GM12878 (cell line): ENCODE data around the gene DPP6. TPM values are rescaled to one million over a fixed set of nuclear protein-coding genes. Genes with fewer than 3 reads are reported as not detected.

Experiments used
- ATAC-seq: fragments of 200-7000 bp; cut with Tn5 transposase; 3 replicates; pipeline ENCODE4 v1.9.1; 2020; ENCODE audit warnings: mild to moderate bottlenecking, moderate library complexity
- BruUV-seq: library from RNA; stranded (reverse); fragments of 400-500 nt; replicated peaks from 2 replicates; lab custom pipeline; 2021; lab: Mats Ljungman, UMichigan
- CTCF ChIA-PET: fragments of 300-600 bp; sonication (Branson Sonifier 250); formaldehyde crosslinking; extraction: SDS; loops from one replicate; lab custom pipeline; 2021; ENCODE audit warnings: inconsistent platforms; lab: Yijun Ruan, JAX
- POLR2A ChIA-PET: fragments of 350-600 bp; formaldehyde crosslinking; extraction: SDS; loops from one replicate; lab custom pipeline; 2021; ENCODE audit warnings: inconsistent platforms; lab: Charles Lee
- RAD21 ChIA-PET: fragments of 300-600 bp; sonication (Branson Sonifier 250); formaldehyde crosslinking; loops from one replicate; lab custom pipeline; 2023; ENCODE audit warnings: antibody characterized with exemption; ENCODE audit not compliant: unreplicated experiment; lab: Charles Lee
- SMC1A ChIA-PET: fragments of 300-600 bp; sonication (Branson Sonifier 250); formaldehyde crosslinking; loops from one replicate; lab custom pipeline; 2023; ENCODE audit not compliant: unreplicated experiment, uncharacterized antibody; lab: Charles Lee
- DNase-seq: peaks from one replicate; pipeline ENCODE4 v3.0.0-alpha.2; 2011; ENCODE audit warnings: low read depth, low spot score
- FAIRE-seq: peaks from 3 replicates; lab custom pipeline; 2011; peaks lifted over from hg19 to GRCh38; lab: Jason Lieb, UNC
- H2AFZ ChIP-seq: 2 replicates; pipeline ENCODE4 v1.6.0; 2011; ENCODE audit warnings: low read depth, low read length, control low read depth; ENCODE audit not compliant: control insufficient read depth
- H3K27ac ChIP-seq: 2 replicates; pipeline ENCODE4 v1.5.1; 2011; ENCODE audit warnings: control low read depth; ENCODE audit not compliant: control insufficient read depth, insufficient read depth
- H3K27me3 ChIP-seq, 2 experiments: replicated peaks in 1 of 2; 2 replicates each; pipeline versions ENCODE4 v1.6.0 to v1.6.1; 2011; ENCODE audit warnings: low read length in 1 of 2; ENCODE audit not compliant: control insufficient read depth in 2 of 2, insufficient read depth in 2 of 2
- H3K36me3 ChIP-seq, 2 experiments: 2 replicates each; pipeline ENCODE4 v1.5.1; 2011; ENCODE audit warnings: low read length in 1 of 2; ENCODE audit not compliant: control insufficient read depth in 2 of 2, insufficient read depth in 2 of 2
- H3K4me1 ChIP-seq: 2 replicates; pipeline ENCODE4 v1.6.1; 2011; ENCODE audit warnings: mild to moderate bottlenecking, low read length, moderate library complexity, mixed read lengths; ENCODE audit not compliant: control insufficient read depth, insufficient read depth
- H3K4me2 ChIP-seq: 2 replicates; pipeline ENCODE4 v1.6.0; 2011; ENCODE audit warnings: control low read depth; ENCODE audit not compliant: control insufficient read depth, insufficient read depth
- H3K4me3 ChIP-seq: fragments of 200-600 bp; sonication (generic); 2 replicates; pipeline ENCODE4 v1.5.1; 2016
- H3K79me2 ChIP-seq: 2 replicates; pipeline ENCODE4 v1.6.0; 2011; ENCODE audit warnings: low read length; ENCODE audit not compliant: control insufficient read depth, insufficient read depth
- H3K9ac ChIP-seq: 2 replicates; pipeline ENCODE4 v1.8.0; 2011; ENCODE audit warnings: low read length, control low read depth, mixed read lengths; ENCODE audit not compliant: control insufficient read depth, insufficient read depth
- H3K9me3 ChIP-seq: replicated peaks from 3 replicates; pipeline ENCODE4 v1.5.1; 2011; ENCODE audit warnings: mild to moderate bottlenecking, low read length; ENCODE audit not compliant: control insufficient read depth, insufficient read depth
- H4K20me1 ChIP-seq: 2 replicates; pipeline ENCODE4 v1.6.0; 2011; ENCODE audit not compliant: control insufficient read depth, insufficient read depth
- NRF1 ChIP-seq: conservative IDR thresholded peaks from 2 replicates; pipeline ENCODE4 v1.6.1; 2011; ENCODE audit warnings: mild to moderate bottlenecking, low read depth, low read length, improper control_type of control experiment
- WGBS: methylation state at CpG from one replicate; pipeline ENCODE4 v1.1.6; 2016; ENCODE audit warnings: low lambda C conversion rate; ENCODE audit not compliant: insufficient replicate concordance, insufficient coverage; ENCODE audit errors: missing lambda C conversion rate; 5-methylcytosine and 5-hydroxymethylcytosine counted together
- in situ Hi-C: fragments of 300-500 bp; cut with MboI; formaldehyde crosslinking; loops from 9 replicates; pipeline ENCODE4 v1.14.3; 2018; ENCODE audit warnings: mixed read lengths
- intact Hi-C: fragments of 100-400 bp; cut with micrococcal nuclease; formaldehyde crosslinking; loops from one replicate; pipeline ENCODE4 v1.14.2; 2022; ENCODE audit not compliant: unreplicated experiment
- polyA plus RNA-seq, 11 experiments: library from polyadenylated mRNA; depleted of rRNA in 4 of 11; unstranded in 6 of 11; stranded (reverse) in 5 of 11; fragments of >200 nt; fragmentation: Nextera tagmentation in 4 of 11; fragmentation: Illumina TruSeq in 1 of 11; extraction: Ambion mirVana in 4 of 11; extraction: Trizol in 1 of 11; gene quantifications; 1 replicate in 1 of 11; 2 replicates in 10 of 11; pipeline versions ENCODE4 v1.2.1 to v1.2.3, GENCODE V29; 2011 to 2016; ENCODE audit warnings: inconsistent platforms in 2 of 11, missing spikeins in 2 of 11, low read depth in 1 of 11
- total RNA-seq, 4 experiments: library from RNA; depleted of rRNA in 3 of 4; stranded (reverse); fragments of >200 nt in 3 of 4; fragmentation: Illumina TruSeq in 1 of 4; extraction: Trizol in 1 of 4; gene quantifications; 2 replicates each; pipeline versions ENCODE4 v1.2.1 to v1.2.3, GENCODE V29; 2013 to 2021
- TF ChIP-seq, protein P1 (sequence below): fragments of 450-650 bp; IDR thresholded peaks from 2 replicates; pipeline ENCODE4 v1.6.1; 2016; ENCODE audit warnings: mild to moderate bottlenecking, moderate library complexity, borderline replicate concordance
- TF ChIP-seq, protein P2 (sequence below): fragments of 450-650 bp; IDR thresholded peaks from 2 replicates; pipeline ENCODE4 v1.6.1; 2017; ENCODE audit warnings: mild to moderate bottlenecking, moderate library complexity
- TF ChIP-seq, protein P3 (sequence below): IDR thresholded peaks from 2 replicates; pipeline ENCODE4 v1.6.1; 2012; ENCODE audit warnings: low read depth, low read length, improper control_type of control experiment

DPP6 gene
- total and polyA plus RNA-seq, 10 of the 15 experiments (the other 5 are each of a cell fraction or from before 2014, with no cell fraction given), result not detected

DNA sequence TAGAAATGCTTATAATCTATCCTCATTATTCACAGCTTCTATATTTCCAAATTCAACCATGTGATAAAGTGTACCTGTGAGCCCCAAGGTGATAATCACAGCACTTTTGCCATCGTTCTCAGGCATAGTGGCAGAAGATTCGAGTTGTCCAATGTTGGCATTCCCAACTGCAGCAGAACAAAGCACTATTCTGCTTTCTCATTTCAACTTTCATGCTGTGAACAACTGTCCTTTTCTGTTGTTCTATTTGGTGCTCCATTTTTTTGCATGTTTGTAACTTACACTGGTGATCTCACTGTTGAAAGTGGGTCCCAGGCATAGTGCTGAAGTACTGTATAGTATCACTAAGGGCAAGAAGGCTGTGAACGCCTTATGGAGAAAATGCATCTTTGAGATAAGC is 512.5 kb downstream of the DPP6 start:
- H3K79me2 ChIP-seq, result no peaks in the 10 kb centered on the region
- TF ChIP-seq, protein P1, sequence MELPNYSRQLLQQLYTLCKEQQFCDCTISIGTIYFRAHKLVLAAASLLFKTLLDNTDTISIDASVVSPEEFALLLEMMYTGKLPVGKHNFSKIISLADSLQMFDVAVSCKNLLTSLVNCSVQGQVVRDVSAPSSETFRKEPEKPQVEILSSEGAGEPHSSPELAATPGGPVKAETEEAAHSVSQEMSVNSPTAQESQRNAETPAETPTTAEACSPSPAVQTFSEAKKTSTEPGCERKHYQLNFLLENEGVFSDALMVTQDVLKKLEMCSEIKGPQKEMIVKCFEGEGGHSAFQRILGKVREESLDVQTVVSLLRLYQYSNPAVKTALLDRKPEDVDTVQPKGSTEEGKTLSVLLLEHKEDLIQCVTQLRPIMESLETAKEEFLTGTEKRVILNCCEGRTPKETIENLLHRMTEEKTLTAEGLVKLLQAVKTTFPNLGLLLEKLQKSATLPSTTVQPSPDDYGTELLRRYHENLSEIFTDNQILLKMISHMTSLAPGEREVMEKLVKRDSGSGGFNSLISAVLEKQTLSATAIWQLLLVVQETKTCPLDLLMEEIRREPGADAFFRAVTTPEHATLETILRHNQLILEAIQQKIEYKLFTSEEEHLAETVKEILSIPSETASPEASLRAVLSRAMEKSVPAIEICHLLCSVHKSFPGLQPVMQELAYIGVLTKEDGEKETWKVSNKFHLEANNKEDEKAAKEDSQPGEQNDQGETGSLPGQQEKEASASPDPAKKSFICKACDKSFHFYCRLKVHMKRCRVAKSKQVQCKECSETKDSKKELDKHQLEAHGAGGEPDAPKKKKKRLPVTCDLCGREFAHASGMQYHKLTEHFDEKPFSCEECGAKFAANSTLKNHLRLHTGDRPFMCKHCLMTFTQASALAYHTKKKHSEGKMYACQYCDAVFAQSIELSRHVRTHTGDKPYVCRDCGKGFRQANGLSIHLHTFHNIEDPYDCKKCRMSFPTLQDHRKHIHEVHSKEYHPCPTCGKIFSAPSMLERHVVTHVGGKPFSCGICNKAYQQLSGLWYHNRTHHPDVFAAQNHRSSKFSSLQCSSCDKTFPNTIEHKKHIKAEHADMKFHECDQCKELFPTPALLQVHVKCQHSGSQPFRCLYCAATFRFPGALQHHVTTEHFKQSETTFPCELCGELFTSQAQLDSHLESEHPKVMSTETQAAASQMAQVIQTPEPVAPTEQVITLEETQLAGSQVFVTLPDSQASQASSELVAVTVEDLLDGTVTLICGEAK, result no peak
- TF ChIP-seq, protein P2, sequence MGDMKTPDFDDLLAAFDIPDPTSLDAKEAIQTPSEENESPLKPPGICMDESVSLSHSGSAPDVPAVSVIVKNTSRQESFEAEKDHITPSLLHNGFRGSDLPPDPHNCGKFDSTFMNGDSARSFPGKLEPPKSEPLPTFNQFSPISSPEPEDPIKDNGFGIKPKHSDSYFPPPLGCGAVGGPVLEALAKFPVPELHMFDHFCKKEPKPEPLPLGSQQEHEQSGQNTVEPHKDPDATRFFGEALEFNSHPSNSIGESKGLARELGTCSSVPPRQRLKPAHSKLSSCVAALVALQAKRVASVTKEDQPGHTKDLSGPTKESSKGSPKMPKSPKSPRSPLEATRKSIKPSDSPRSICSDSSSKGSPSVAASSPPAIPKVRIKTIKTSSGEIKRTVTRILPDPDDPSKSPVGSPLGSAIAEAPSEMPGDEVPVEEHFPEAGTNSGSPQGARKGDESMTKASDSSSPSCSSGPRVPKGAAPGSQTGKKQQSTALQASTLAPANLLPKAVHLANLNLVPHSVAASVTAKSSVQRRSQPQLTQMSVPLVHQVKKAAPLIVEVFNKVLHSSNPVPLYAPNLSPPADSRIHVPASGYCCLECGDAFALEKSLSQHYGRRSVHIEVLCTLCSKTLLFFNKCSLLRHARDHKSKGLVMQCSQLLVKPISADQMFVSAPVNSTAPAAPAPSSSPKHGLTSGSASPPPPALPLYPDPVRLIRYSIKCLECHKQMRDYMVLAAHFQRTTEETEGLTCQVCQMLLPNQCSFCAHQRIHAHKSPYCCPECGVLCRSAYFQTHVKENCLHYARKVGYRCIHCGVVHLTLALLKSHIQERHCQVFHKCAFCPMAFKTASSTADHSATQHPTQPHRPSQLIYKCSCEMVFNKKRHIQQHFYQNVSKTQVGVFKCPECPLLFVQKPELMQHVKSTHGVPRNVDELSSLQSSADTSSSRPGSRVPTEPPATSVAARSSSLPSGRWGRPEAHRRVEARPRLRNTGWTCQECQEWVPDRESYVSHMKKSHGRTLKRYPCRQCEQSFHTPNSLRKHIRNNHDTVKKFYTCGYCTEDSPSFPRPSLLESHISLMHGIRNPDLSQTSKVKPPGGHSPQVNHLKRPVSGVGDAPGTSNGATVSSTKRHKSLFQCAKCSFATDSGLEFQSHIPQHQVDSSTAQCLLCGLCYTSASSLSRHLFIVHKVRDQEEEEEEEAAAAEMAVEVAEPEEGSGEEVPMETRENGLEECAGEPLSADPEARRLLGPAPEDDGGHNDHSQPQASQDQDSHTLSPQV, result no peak
- TF ChIP-seq, protein P3, sequence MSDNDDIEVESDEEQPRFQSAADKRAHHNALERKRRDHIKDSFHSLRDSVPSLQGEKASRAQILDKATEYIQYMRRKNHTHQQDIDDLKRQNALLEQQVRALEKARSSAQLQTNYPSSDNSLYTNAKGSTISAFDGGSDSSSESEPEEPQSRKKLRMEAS, result no peak
- no peak for TF ChIP-seq NRF1
- no peak overlapping the region for H3K9ac ChIP-seq
- WGBS, result 4% methylated on average over 3 of the region's 3 CpGs
- no peak overlapping the region for H3K4me2 ChIP-seq
- POLR2A ChIA-PET, result no interaction called here
- ATAC-seq, result no peak
- intact Hi-C loops (no loop called here), in situ Hi-C loops (no loop called here)
- H3K4me1 ChIP-seq, result no peaks in the 10 kb centered on the region
- H3K4me3 ChIP-seq, result no peak overlapping the region
- CTCF ChIA-PET, result interaction anchor here (1.4 kb wide), 1 partner anchor 60 kb away, joined by 4 read pairs; no protein-coding TSS in a partner anchor
- H3K9me3 ChIP-seq, result no peaks in the 10 kb centered on the region
- H3K27ac ChIP-seq, result no peak overlapping the region
- no peak overlapping the region for H2AFZ ChIP-seq
- RAD21 ChIA-PET, result no interaction called here
- SMC1A ChIA-PET, result no interaction called here
- FAIRE-seq, result no peak
- no peak for DNase-seq
- no TSS peak for BruUV-seq
- no peaks in the 10 kb centered on the region for H3K27me3 ChIP-seq
- H4K20me1 ChIP-seq, result no peaks in the 10 kb centered on the region
- no peaks in the 10 kb centered on the region for H3K36me3 ChIP-seq
